ENCODE data around the gene MAGI2. TPM values are rescaled to one million over a fixed set of nuclear protein-coding genes. Genes with fewer than 3 reads are reported as not detected.
A peak's percentile ranks its signal among the peaks of the same experiment; 100 is the strongest.

The MAGI2 gene
- total RNA-seq, 1 donor from 2014 or later, result 5.8 TPM

DNA sequence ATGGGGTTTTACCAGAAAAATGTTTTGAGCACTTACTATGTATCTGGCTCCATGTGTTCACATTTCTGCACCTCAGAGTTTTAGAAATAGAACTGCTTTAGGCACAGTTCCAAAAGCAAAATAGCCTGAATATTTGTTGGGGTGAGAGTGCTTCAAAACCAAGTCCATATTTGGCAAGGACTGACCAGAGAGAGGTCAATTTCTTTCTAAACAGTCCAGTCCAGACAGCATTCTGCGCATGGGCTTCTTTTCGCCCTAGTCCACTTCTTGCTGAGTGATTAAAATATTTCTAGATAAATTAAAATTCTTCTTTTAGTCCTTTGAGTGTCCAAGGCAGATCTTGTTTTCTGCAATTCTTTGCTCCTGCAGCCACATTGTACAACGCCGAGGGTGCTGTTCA is 1227.9 kb downstream of the MAGI2 start:
- no peak overlapping the region for H3K4me3 Mint-ChIP-seq (ENCODE audit: unreplicated experiment)
- H3K27me3 Mint-ChIP-seq (ENCODE audit: low read depth), result no peaks in the 10 kb centered on the region
- no peak for DNase-seq (ENCODE audit: low spot score)
- H3K27ac Mint-ChIP-seq (ENCODE audit: unreplicated experiment), result peak overlapping the region; percentile 32
- TF ChIP-seq, protein P1, sequence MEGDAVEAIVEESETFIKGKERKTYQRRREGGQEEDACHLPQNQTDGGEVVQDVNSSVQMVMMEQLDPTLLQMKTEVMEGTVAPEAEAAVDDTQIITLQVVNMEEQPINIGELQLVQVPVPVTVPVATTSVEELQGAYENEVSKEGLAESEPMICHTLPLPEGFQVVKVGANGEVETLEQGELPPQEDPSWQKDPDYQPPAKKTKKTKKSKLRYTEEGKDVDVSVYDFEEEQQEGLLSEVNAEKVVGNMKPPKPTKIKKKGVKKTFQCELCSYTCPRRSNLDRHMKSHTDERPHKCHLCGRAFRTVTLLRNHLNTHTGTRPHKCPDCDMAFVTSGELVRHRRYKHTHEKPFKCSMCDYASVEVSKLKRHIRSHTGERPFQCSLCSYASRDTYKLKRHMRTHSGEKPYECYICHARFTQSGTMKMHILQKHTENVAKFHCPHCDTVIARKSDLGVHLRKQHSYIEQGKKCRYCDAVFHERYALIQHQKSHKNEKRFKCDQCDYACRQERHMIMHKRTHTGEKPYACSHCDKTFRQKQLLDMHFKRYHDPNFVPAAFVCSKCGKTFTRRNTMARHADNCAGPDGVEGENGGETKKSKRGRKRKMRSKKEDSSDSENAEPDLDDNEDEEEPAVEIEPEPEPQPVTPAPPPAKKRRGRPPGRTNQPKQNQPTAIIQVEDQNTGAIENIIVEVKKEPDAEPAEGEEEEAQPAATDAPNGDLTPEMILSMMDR (IDR thresholded peaks at IDR 0.05), result no peak
- H3K4me1 Mint-ChIP-seq (ENCODE audit: low read depth), result peaks cover 38% of the 10 kb centered on the region
- H3K9me3 Mint-ChIP-seq (ENCODE audit: low read depth), result no peaks in the 10 kb centered on the region
- H3K36me3 Mint-ChIP-seq (ENCODE audit: low read depth), result no peaks in the 10 kb centered on the region

DNA sequence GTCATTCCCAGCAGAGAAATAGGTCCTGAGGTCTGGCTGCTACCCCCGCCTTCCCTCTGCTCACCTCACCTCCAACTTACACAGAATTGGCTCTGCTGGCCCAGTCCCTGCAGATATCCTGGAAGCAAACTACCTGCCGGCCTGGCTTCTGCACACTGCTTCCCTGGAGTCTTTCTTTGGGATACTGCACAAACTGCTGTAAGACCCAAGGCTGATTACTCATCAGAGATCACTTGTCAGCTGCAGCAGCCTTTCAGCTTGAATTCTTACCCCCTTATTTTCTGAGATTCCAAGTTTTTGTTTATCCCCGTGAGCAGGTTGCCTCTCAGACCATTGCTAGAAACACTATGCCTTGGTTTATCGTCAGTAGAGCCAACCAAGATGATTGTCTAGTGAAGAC is 1228.5 kb downstream of the MAGI2 start:
- Mint-ChIP-seq H3K4me1 (ENCODE audit: low read depth) (peaks cover 38% of the 10 kb centered on the region), H3K4me3 (ENCODE audit: unreplicated experiment) (no peak overlapping the region), H3K27ac (ENCODE audit: unreplicated experiment) (peak overlapping the region; percentile 71), H3K36me3 (ENCODE audit: low read depth) (no peaks in the 10 kb centered on the region), H3K9me3 (ENCODE audit: low read depth) (peaks cover 3% of the 10 kb centered on the region), H3K27me3 (ENCODE audit: low read depth) (no peaks in the 10 kb centered on the region)
- no peak for DNase-seq (ENCODE audit: low spot score)
- TF ChIP-seq, protein P1 (IDR thresholded peaks at IDR 0.05), result no peak

DNA sequence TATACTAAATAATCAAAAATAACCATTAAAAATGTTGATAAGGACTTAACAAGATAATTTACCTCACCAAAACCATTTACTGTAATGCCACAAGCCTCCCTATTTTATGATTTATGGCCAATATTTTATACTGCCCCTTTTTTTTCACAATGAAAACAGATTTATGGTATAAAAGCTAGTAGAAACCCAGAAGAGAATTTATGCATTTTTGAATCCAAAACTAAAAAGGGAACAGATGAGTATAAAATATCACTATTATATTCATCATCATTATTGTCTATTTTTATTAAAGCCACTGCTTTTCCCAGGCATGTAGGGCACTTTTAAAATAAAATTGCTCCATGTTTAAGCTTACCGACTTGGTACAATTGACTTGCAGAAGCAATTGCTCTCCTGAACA is 1229.9 kb downstream of the MAGI2 start:
- Mint-ChIP-seq H3K4me1 (ENCODE audit: low read depth) (peaks cover 38% of the 10 kb centered on the region), H3K36me3 (ENCODE audit: low read depth) (no peaks in the 10 kb centered on the region), H3K4me3 (ENCODE audit: unreplicated experiment) (no peak overlapping the region), H3K9me3 (ENCODE audit: low read depth) (peaks cover 3% of the 10 kb centered on the region), H3K27ac (ENCODE audit: unreplicated experiment) (no peak overlapping the region), H3K27me3 (ENCODE audit: low read depth) (no peaks in the 10 kb centered on the region)
- no peak for DNase-seq (ENCODE audit: low spot score)
- TF ChIP-seq, protein P1 (IDR thresholded peaks at IDR 0.05), result no peak

DNA sequence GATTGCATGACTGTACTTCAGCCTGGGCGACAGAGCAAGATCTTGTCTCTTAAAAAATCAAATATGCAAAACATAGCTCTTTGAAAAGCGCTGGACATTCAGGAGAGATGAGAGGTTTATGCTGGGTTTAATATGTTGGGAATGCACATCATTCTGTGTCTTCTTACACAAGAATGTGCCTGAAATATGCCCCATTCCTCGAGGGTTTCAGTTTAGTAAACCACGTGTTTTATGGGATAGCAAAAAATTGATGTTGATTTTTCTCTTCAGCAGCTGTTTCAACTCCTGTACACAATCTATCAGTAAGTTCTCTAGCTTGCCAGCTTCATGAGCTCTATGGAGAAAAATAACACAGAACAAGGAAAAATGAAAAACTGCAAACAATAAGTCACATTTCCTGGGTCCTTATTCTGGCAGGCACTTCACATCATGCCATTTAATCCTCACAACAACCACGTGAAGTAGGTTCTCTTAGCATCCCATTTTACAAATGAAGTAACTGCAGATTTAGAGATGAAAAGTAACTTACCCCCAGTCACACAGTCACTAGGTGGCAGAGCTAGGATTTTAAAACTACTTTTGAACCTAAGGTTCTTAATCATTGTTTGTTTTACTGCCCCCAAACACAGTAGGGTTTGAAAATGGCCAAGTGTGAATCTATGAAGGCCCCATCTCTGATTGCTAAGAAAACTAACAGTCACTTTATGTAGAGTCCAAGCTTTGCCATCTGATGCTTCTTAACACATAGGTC is 1231.3 kb downstream of the MAGI2 start:
- DNase-seq (ENCODE audit: low spot score), result no peak
- H3K4me3 Mint-ChIP-seq (ENCODE audit: unreplicated experiment), result no peak overlapping the region
- TF ChIP-seq, protein P1 (IDR thresholded peaks at IDR 0.05), result peak; percentile 44
- no peaks in the 10 kb centered on the region for H3K36me3 Mint-ChIP-seq (ENCODE audit: low read depth)
- H3K9me3 Mint-ChIP-seq (ENCODE audit: low read depth), result peaks cover 3% of the 10 kb centered on the region
- H3K27ac Mint-ChIP-seq (ENCODE audit: unreplicated experiment), result peak overlapping the region; percentile 4
- H3K4me1 Mint-ChIP-seq (ENCODE audit: low read depth), result peaks cover 43% of the 10 kb centered on the region
- H3K27me3 Mint-ChIP-seq (ENCODE audit: low read depth), result no peaks in the 10 kb centered on the region

DNA sequence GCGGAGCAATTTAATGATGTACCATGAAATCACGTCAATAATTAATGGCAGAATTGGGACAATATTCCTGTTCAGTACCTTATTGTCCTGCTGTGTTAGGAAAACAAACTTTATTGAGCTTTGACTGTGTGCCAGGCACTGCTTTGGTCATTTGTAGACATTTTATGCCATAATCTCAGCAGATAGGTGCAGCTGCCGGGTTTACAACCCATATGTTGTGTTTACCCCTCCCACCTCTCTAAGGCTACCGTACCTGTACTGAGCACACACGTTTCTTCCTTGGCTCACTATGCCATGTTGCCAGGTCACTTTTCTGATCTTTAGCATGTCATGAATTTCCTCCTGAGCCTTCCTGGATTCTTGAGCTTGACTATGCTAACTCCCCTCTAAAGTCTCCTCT is 1232.7 kb downstream of the MAGI2 start:
- Mint-ChIP-seq H3K36me3 (ENCODE audit: low read depth) (no peaks in the 10 kb centered on the region), H3K9me3 (ENCODE audit: low read depth) (peaks cover 3% of the 10 kb centered on the region), H3K27me3 (ENCODE audit: low read depth) (no peaks in the 10 kb centered on the region), H3K4me3 (ENCODE audit: unreplicated experiment) (no peak overlapping the region), H3K27ac (ENCODE audit: unreplicated experiment) (no peak overlapping the region), H3K4me1 (ENCODE audit: low read depth) (peaks cover 33% of the 10 kb centered on the region)
- no peak for DNase-seq (ENCODE audit: low spot score)
- TF ChIP-seq, protein P1 (IDR thresholded peaks at IDR 0.05), result no peak

Data from chondrocyte (in vitro differentiated cells).